HepG2 (cell line): ENCODE measurements around the gene ELL3. TPM values are rescaled to one million over a fixed set of nuclear protein-coding genes. Genes with fewer than 3 reads are reported as not detected.

ENCODE experiments used
- AGO1 ChIP-seq: fragments of 200-400 bp; formaldehyde crosslinking; IDR thresholded peaks from 2 replicates; pipeline ENCODE4 v1.6.1; 2017; ENCODE audit warnings: mild to moderate bottlenecking, low read depth, low read length, moderate library complexity; ENCODE audit not compliant: poor library complexity, severe bottlenecking
- CEBPB ChIP-seq: IDR thresholded peaks from 2 replicates; pipeline ENCODE4 v1.6.1; 2011; ENCODE audit warnings: low read depth, low read length, improper control_type of control experiment, borderline replicate concordance
- RFX3 ChIP-seq: IDR thresholded peaks from 2 replicates; pipeline ENCODE4 v1.6.1; 2016; ENCODE audit warnings: missing biosample characterization, missing genetic modification reagents
- RNF2 ChIP-seq: fragments of 450-650 bp; conservative IDR thresholded peaks from 2 replicates; pipeline ENCODE4 v1.6.1; 2016; ENCODE audit warnings: low read depth
- SIN3A ChIP-seq: IDR thresholded peaks from 2 replicates; pipeline ENCODE4 v1.6.1; 2011; ENCODE audit warnings: low read depth, mild to moderate bottlenecking, control low read depth, low read length, borderline replicate concordance
- SOX5 ChIP-seq: IDR thresholded peaks from 2 replicates; pipeline ENCODE4 v1.6.1; 2016; ENCODE audit warnings: borderline replicate concordance
- ZNF207 ChIP-seq: fragments of 450-650 bp; IDR thresholded peaks from 2 replicates; pipeline ENCODE4 v1.6.1; 2016; ENCODE audit warnings: antibody characterized with exemption, borderline replicate concordance
- ZNF296 ChIP-seq: sonication (generic); formaldehyde crosslinking; conservative IDR thresholded peaks from 2 replicates; pipeline ENCODE4 v1.5.0; 2020; ENCODE audit warnings: mild to moderate bottlenecking, missing genetic modification reagents
- ZNF879 ChIP-seq: sonication (generic); formaldehyde crosslinking; IDR thresholded peaks from 2 replicates; pipeline ENCODE4 v1.8.1; 2023; ENCODE audit warnings: missing genetic modification reagents
- polyA plus RNA-seq, 8 experiments: library from polyadenylated mRNA; depleted of rRNA in 3 of 8; stranded (reverse) in 7 of 8; unstranded in 1 of 8; fragments of >200 nt; fragmentation: Illumina TruSeq in 4 of 8; extraction: Trizol in 4 of 8; gene quantifications; 2 replicates each; pipeline versions ENCODE4 v1.2.1 to v1.2.3, GENCODE V29; 2011 to 2016; ENCODE audit warnings: low read depth in 4 of 8, missing spikeins in 1 of 8, mixed read lengths in 1 of 8; ENCODE audit not compliant: insufficient read depth in 1 of 8
- total RNA-seq, 5 experiments: library from RNA; depleted of rRNA; stranded (reverse); fragments of >200 nt; fragmentation: Illumina TruSeq; extraction: Trizol; gene quantifications; 2 replicates each; pipeline ENCODE4 v1.2.3, GENCODE V29; 2016; ENCODE audit warnings: low read depth in 1 of 5
- TF ChIP-seq, protein P1 (sequence below): sonication (generic); formaldehyde crosslinking; IDR thresholded peaks from 2 replicates; pipeline ENCODE4 v1.5.1; 2020; ENCODE audit warnings: mild to moderate bottlenecking, missing genetic modification reagents, moderate library complexity
- TF ChIP-seq, protein P2 (sequence below): sonication (generic); formaldehyde crosslinking; IDR thresholded peaks from 2 replicates; pipeline ENCODE4 v1.5.0; 2020; ENCODE audit warnings: mild to moderate bottlenecking, missing genetic modification reagents
- TF ChIP-seq, protein P3 (sequence below): sonication (generic); formaldehyde crosslinking; IDR thresholded peaks from one replicate; pipeline ENCODE4 v1.5.1; 2020; ENCODE audit warnings: mild to moderate bottlenecking, missing genetic modification reagents; ENCODE audit errors: not compliant biosample characterization

ELL3 gene
- total and polyA plus RNA-seq, 2 of the 13 experiments (the other 11 are each of a cell fraction or from before 2014, with no cell fraction given): 6.1 to 8.8 TPM

DNA sequence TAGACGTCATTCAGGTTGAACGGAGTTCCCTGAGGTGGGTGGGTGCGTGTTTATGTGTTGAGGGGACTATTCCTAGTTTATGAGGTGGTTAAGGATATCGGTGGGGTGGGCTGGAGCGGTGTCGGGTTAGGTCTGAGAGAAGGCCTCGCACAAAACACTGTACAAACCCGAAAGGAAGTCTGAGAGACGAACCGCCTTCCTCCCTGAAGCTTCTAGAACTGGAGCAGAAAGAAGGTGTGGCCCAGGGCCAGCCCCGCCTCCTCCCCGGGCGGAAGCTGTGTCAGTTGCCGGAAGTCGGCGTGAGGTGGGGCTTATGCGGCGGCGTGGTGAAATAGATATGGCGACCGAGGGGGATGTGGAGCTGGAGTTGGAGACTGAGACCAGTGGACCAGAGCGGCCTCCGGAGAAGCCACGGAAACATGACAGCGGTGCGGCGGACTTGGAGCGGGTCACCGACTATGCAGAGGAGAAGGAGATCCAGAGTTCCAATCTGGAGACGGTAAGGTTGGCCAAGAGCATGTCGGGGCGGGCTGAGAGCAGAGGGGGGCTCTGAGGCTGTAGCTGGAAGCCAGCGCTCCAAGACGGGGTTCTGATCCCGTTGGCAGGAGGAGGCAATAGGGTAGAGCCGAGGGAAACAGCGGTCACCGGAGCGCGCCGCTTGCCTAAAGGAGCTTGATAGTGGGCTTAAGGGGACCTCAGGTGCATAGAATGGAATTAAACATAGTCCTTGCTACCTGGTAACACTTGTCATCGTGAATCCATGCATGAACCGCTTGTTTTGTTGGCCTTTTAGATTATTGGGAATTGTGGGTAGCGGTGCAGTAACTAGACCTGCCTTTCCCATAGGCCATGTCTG is 23.7 kb upstream of the ELL3 start, which contains the start of gene HYPK (continued):
- TF ChIP-seq, protein P1, sequence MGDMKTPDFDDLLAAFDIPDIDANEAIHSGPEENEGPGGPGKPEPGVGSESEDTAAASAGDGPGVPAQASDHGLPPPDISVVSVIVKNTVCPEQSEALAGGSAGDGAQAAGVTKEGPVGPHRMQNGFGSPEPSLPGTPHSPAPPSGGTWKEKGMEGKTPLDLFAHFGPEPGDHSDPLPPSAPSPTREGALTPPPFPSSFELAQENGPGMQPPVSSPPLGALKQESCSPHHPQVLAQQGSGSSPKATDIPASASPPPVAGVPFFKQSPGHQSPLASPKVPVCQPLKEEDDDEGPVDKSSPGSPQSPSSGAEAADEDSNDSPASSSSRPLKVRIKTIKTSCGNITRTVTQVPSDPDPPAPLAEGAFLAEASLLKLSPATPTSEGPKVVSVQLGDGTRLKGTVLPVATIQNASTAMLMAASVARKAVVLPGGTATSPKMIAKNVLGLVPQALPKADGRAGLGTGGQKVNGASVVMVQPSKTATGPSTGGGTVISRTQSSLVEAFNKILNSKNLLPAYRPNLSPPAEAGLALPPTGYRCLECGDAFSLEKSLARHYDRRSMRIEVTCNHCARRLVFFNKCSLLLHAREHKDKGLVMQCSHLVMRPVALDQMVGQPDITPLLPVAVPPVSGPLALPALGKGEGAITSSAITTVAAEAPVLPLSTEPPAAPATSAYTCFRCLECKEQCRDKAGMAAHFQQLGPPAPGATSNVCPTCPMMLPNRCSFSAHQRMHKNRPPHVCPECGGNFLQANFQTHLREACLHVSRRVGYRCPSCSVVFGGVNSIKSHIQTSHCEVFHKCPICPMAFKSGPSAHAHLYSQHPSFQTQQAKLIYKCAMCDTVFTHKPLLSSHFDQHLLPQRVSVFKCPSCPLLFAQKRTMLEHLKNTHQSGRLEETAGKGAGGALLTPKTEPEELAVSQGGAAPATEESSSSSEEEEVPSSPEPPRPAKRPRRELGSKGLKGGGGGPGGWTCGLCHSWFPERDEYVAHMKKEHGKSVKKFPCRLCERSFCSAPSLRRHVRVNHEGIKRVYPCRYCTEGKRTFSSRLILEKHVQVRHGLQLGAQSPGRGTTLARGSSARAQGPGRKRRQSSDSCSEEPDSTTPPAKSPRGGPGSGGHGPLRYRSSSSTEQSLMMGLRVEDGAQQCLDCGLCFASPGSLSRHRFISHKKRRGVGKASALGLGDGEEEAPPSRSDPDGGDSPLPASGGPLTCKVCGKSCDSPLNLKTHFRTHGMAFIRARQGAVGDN (CRISPR knock-in tag): peak; percentile 96
- TF ChIP-seq, protein P2, sequence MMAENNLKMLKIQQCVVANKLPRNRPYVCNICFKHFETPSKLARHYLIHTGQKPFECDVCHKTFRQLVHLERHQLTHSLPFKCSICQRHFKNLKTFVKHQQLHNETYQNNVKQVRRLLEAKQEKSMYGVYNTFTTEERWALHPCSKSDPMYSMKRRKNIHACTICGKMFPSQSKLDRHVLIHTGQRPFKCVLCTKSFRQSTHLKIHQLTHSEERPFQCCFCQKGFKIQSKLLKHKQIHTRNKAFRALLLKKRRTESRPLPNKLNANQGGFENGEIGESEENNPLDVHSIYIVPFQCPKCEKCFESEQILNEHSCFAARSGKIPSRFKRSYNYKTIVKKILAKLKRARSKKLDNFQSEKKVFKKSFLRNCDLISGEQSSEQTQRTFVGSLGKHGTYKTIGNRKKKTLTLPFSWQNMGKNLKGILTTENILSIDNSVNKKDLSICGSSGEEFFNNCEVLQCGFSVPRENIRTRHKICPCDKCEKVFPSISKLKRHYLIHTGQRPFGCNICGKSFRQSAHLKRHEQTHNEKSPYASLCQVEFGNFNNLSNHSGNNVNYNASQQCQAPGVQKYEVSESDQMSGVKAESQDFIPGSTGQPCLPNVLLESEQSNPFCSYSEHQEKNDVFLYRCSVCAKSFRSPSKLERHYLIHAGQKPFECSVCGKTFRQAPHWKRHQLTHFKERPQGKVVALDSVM: no peak
- TF ChIP-seq, protein P3, sequence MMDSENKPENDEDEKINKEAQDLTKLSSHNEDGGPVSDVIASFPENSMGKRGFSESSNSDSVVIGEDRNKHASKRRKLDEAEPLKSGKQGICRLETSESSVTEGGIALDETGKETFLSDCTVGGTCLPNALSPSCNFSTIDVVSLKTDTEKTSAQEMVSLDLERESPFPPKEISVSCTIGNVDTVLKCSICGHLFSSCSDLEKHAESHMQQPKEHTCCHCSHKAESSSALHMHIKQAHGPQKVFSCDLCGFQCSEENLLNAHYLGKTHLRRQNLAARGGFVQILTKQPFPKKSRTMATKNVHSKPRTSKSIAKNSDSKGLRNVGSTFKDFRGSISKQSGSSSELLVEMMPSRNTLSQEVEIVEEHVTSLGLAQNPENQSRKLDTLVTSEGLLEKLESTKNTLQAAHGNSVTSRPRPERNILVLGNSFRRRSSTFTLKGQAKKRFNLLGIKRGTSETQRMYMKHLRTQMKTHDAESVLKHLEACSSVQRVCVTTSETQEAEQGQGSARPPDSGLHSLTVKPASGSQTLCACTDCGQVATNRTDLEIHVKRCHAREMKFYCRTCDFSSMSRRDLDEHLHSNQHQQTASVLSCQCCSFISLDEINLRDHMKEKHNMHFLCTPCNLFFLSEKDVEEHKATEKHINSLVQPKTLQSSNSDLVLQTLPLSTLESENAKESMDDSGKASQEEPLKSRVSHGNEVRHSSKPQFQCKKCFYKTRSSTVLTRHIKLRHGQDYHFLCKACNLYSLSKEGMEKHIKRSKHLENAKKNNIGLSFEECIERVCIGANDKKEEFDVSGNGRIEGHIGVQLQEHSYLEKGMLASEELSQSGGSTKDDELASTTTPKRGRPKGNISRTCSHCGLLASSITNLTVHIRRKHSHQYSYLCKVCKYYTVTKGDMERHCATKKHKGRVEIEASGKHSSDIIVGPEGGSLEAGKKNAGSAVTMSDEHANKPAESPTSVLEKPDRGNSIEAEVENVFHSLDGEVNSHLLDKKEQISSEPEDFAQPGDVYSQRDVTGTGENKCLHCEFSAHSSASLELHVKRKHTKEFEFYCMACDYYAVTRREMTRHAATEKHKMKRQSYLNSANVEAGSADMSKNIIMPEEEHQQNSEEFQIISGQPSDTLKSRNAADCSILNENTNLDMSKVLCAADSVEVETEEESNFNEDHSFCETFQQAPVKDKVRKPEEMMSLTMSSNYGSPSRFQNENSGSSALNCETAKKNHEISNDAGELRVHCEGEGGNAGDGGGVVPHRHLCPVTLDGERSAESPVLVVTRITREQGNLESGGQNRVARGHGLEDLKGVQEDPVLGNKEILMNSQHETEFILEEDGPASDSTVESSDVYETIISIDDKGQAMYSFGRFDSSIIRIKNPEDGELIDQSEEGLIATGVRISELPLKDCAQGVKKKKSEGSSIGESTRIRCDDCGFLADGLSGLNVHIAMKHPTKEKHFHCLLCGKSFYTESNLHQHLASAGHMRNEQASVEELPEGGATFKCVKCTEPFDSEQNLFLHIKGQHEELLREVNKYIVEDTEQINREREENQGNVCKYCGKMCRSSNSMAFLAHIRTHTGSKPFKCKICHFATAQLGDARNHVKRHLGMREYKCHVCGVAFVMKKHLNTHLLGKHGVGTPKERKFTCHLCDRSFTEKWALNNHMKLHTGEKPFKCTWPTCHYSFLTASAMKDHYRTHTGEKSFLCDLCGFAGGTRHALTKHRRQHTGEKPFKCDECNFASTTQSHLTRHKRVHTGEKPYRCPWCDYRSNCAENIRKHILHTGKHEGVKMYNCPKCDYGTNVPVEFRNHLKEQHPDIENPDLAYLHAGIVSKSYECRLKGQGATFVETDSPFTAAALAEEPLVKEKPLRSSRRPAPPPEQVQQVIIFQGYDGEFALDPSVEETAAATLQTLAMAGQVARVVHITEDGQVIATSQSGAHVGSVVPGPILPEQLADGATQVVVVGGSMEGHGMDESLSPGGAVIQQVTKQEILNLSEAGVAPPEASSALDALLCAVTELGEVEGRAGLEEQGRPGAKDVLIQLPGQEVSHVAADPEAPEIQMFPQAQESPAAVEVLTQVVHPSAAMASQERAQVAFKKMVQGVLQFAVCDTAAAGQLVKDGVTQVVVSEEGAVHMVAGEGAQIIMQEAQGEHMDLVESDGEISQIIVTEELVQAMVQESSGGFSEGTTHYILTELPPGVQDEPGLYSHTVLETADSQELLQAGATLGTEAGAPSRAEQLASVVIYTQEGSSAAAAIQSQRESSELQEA: peak; percentile 71
- peak; percentile 77; the same call in 1 of the 2 replicates for TF ChIP-seq SIN3A
- no peak for TF ChIP-seq CEBPB
- no peak for TF ChIP-seq ZNF207
- peak; percentile 95 for TF ChIP-seq AGO1
- TF ChIP-seq RNF2: no peak
- no peak for TF ChIP-seq ZNF879
- TF ChIP-seq RFX3: no peak
- TF ChIP-seq ZNF296: 0 out of 2 replicates have a peak, but pooled peaks have one; percentile 32
- no peak for TF ChIP-seq SOX5
